SU-DHL-6 (cell line): Measurements from ENCODE around the gene TRDMT1.

Experiments used
- CTCF ChIP-seq: fragments of 200-600 bp; sonication (generic); IDR thresholded peaks from one replicate; pipeline ENCODE4 v1.5.1; 2017; ENCODE audit warnings: antibody characterized with exemption, mild to moderate bottlenecking, low read length, moderate library complexity; ENCODE audit not compliant: insufficient read depth, poor library complexity, severe bottlenecking
- EZH2phosphoT487 ChIP-seq: fragments of 200-600 bp; sonication (generic), shearing (Covaris generic); conservative IDR thresholded peaks from 2 replicates; pipeline ENCODE4 v1.6.1; 2018; ENCODE audit warnings: mild to moderate bottlenecking, antibody characterized with exemption, low read length, moderate library complexity, mixed read lengths

GRCh38 chr10:17210361-17210760, 8.9 kb upstream of the TRDMT1 start:
- TF ChIP-seq CTCF = no peak
- no peak for TF ChIP-seq EZH2phosphoT487
